Esophagus muscularis mucosa (tissue), 4 donors: ENCODE results near the gene MT1B.

Source experiments
- EP300 ChIP-seq: sonication (generic); formaldehyde crosslinking; IDR thresholded peaks from one replicate; pipeline ENCODE4 v1.6.1; 2017; ENCODE audit warnings: antibody characterized with exemption
- POLR2A ChIP-seq: fragments of 450-650 bp; IDR thresholded peaks from one replicate; pipeline ENCODE4 v1.6.1; 2017; ENCODE audit warnings: antibody characterized with exemption, moderate library complexity, mild to moderate bottlenecking, low read depth
- POLR2AphosphoS5 ChIP-seq, 2 donors: sonication (generic); formaldehyde crosslinking; IDR thresholded peaks; one replicate each; pipeline ENCODE4 v1.6.1; 2017; ENCODE audit warnings: antibody characterized with exemption in 2 of 2
- TF ChIP-seq, protein P1 (sequence below), 3 experiments: fragments of 200-600 bp in 2 of 3; fragments of 450-650 bp in 1 of 3; sonication (generic) in 2 of 3; IDR thresholded peaks; one replicate each; pipeline ENCODE4 v1.5.1; 2017 to 2019; ENCODE audit warnings: antibody characterized with exemption in 3 of 3, mild to moderate bottlenecking in 2 of 3, moderate library complexity in 1 of 3

DNA sequence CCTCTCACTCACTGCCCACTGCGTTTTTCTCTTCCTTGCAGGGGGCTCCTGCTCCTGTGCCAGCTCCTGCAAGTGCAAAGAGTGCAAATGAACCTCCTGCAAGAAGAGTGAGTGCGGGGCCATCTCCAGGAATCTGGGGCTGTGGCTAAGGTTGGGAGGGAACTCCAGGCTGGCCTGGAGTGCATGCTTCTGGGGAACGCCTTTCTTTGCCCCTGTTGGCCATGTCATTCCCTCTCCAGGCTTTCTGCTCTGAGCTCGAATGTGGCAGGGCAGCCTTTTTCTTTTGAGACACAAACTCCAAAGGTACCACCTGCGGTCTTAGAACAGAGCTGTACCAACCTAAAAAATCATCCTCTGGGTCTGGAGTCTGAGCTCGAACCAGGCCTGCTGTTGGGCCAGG lies 33.5 kb upstream of the MT1B start:
- TF ChIP-seq POLR2A (no peak), POLR2AphosphoS5 (IDR thresholded peaks at IDR 0.05) (no peak), EP300 (no peak)
- TF ChIP-seq, protein P1, sequence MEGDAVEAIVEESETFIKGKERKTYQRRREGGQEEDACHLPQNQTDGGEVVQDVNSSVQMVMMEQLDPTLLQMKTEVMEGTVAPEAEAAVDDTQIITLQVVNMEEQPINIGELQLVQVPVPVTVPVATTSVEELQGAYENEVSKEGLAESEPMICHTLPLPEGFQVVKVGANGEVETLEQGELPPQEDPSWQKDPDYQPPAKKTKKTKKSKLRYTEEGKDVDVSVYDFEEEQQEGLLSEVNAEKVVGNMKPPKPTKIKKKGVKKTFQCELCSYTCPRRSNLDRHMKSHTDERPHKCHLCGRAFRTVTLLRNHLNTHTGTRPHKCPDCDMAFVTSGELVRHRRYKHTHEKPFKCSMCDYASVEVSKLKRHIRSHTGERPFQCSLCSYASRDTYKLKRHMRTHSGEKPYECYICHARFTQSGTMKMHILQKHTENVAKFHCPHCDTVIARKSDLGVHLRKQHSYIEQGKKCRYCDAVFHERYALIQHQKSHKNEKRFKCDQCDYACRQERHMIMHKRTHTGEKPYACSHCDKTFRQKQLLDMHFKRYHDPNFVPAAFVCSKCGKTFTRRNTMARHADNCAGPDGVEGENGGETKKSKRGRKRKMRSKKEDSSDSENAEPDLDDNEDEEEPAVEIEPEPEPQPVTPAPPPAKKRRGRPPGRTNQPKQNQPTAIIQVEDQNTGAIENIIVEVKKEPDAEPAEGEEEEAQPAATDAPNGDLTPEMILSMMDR (IDR thresholded peaks at IDR 0.05): no peak
